ENCODE results near the gene GDF15. TPM values are rescaled to one million over a fixed set of nuclear protein-coding genes. Genes with fewer than 3 reads are reported as not detected.
A peak's percentile ranks its signal among the peaks of the same experiment; 100 is the strongest.
"Not testable (repeated sequence)": the region's sequence is repeated elsewhere in the genome, so short reads cannot be mapped to it uniquely, and the experiment has no call there.

GDF15 gene
- total RNA-seq, 1 experiment from 2014 or later, result 13.1 TPM

DNA sequence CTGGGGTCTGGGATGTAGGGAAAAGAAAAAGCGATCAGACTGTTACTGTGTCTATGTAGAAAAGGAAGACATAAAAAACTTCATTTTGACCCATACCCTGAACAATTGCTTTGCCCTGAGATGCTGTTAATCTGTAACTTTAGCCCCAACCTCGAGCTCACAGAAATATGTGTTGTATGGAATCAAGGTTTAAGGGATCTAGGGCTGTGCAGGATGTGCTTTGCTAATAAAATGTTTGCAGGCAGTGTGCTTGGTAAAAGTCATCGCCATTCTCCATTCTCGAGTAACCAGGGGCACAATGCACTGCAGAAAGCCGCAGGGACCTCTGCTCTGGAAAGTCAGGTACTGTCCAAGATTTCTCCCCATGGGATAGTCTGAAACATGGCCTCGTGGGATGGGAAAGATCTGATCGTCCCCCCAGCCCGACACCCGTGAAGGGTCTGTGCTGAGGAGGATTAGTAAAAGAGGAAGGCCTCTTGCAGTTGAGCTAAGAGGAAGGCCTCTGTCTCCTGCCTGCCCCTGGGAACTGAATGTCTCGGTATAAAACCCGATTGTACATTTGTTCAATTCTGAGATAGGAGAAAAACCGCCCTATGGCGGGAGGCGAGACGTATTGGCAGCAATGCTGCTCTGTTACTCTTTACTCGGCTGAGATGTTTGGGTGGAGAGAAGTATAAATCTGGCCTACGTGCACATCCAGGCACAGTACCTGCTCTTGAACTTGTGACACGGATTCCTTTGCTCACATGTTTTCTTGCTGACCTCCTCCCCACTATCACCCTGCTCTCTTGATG is 16.7 kb downstream of the GDF15 start:
- not testable (repeated sequence) for H3K9me3 ChIP-seq, H3K4me3 ChIP-seq, H3K36me3 ChIP-seq, H3K27me3 ChIP-seq, DNase-seq

DNA sequence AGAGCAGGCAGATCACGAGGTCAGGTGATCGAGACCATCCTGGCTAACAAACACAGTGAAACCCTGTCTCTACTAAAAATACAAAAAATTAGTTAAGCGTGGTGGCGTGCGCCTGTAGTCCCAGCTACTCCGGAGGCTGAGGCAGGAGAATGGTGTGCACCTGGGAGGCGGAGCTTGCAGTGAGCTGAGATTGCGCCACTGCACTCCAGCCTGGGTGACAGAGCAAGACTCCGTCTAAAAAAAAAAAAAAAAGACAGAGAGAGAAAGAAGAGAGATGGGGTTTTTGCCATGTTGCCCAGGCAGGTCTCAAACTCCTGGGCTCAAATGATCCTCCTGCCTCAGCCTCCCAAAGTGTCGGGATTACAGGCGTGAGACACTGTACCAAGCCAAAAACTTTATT is 19.8 kb downstream of the GDF15 start:
- H3K4me3 ChIP-seq, DNase-seq, H3K9me3 ChIP-seq, H3K27me3 ChIP-seq, H3K36me3 ChIP-seq: not testable (repeated sequence)

DNA sequence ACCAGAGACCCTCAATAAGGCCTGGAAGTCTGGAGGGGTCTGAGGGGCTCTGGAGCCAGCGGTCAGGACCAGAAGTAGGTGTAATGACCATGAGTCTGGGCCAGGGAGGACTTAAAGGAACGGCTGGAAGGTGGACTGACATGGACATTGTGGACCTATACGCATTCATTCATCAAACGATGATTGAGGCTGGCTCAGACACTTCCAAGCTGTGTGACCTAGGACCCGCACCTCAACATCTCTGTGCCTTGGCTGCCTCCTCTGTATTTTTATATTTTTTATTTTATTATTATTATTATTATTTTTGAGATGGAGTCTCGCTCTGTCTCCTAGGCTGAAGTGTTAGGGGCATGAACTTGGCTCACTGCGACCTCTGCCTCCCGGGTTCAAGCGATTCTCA is 20.8 kb downstream of the GDF15 start:
- H3K27me3 ChIP-seq, result no peaks in the 10 kb centered on the region
- H3K4me3 ChIP-seq, result no peak overlapping the region
- DNase-seq, result no peak
- H3K9me3 ChIP-seq, result no peaks in the 10 kb centered on the region
- no peaks in the 10 kb centered on the region for H3K36me3 ChIP-seq

DNA sequence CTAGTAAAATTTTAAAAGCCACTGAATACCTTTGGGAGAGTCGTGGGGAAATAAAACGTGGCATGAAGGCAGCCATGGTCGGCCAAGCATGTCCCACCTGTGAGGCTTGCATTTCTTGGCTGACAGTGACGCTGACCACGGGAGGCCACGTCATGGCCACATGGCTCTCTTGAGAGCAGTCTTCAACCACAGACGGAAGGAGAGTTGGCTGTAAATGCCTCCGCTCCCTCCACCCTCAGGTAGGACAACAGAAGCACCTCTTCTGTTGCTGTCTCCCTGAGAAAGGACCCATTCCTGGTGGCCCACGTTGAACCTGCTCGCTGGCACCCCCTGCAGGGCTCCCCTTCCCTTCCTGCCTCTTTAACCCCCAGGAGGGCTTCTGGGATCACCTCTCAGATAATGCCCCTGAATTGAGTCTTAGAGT is 22.1 kb downstream of the GDF15 start:
- H3K36me3 ChIP-seq, result no peaks in the 10 kb centered on the region
- H3K27me3 ChIP-seq, result no peaks in the 10 kb centered on the region
- no peak for DNase-seq
- H3K4me3 ChIP-seq, result no peak overlapping the region
- no peaks in the 10 kb centered on the region for H3K9me3 ChIP-seq

DNA sequence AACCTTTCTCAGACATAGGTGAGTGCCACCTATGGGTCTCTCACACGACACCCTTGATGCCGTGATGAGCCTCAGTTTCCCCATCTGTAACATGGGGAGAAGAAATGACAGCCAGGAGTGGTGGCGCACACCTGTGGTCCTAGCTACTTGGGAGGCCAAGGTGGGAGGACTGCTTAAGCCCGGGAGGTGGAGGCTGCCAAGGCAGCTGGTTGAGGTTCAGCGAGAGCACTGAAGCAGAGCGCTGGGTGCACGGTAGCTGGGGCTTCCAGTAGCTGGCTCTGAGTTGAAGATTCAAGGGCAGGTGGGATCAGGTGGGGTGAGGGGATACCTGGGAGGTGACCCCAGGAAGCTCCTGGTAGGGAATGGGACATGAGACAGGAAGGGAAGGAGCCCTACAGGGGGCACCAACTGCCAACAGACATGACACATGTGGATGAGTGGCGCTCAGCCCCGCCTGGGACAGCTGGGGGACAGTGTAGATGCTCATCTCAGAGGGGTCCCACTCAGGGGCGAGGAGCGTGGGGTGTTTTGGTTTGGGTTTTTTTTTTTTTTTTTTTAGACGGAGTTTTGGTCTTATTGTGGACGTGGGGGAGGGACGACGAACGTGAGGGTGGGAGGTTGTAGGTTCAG is 26.8 kb downstream of the GDF15 start:
- Histone ChIP-seq H3K27me3 (no peaks in the 10 kb centered on the region), H3K36me3 (no peaks in the 10 kb centered on the region), H3K9me3 (no peaks in the 10 kb centered on the region), H3K4me3 (no peak overlapping the region)
- no peak for DNase-seq

DNA sequence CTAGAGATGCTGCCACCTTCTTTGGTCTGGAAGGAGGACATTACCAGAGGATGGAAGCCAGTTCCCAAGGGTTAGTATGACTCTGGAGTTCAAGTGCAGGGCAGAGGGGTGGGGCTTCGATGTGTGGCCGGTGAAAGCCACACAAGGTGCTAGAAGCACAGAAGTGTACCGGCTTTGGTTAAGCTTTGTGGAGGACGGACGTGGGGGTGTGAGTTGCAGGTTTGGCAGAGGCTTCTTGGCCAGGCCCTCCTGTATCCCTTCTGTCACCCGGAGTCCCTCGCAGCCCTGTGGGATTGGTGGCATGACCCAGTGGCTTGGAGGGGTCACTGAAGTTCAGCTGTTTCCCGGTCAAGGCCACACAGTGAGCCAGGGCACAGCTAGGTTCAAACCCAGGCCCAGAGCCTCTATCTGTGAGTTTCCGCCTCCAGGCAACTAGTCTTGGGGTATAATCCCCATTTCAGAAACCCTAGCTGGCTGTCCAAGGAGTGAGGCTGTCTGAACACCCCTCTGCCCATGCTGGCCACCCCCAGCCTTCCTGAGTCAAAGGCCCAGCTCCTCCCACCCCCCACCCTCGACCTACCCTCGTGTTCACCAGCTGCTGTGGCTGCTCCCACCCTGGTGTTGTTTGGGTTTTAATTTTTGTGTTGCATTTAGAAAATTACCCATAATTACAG is 28.7 kb downstream of the GDF15 start:
- peak; percentile 70 for DNase-seq
- H3K4me3 ChIP-seq, result peak overlapping the region; percentile 51
- H3K27me3 ChIP-seq, result no peaks in the 10 kb centered on the region
- H3K9me3 ChIP-seq, result no peaks in the 10 kb centered on the region
- no peaks in the 10 kb centered on the region for H3K36me3 ChIP-seq

DNA sequence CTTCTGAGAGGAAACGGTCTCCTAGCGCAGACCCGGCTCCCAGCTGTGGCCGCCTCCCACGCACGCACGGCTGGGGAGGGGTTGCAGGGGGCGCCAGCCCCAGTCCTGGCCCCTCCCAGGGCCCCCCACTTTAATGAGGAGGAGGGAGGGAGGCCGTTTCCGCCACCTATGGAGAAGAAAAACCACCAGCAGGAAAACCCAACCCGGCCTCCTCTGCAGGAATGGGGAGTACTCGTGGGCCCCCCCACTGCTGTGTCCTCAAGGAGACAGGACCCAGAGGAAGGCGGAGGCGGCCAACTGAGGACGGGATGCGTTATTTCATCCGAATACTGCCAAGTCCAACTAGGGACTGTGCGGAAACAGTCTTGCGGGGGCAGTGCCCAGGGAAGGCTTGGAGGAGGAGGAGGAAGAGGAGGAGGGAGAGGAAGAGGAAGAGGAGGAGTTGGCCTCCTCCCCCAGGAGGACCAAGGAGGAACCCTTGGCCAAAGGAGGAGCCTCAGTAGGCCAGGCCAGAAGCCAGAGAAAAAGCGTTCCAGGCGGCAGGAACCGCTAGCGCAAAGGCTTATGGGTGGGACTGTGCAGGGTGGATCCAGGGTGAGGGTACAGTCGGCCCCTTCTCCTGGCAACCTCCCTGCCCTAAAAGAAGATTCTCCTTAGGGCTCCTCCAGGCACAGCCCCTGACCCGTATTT is 29.4 kb downstream of the GDF15 start:
- H3K27me3 ChIP-seq, result no peaks in the 10 kb centered on the region
- H3K9me3 ChIP-seq, result no peaks in the 10 kb centered on the region
- H3K4me3 ChIP-seq, result peak overlapping the region; percentile 51
- H3K36me3 ChIP-seq, result peaks cover 4% of the 10 kb centered on the region; the same call in 1 of the 2 replicates
- peak; percentile 95 for DNase-seq

DNA sequence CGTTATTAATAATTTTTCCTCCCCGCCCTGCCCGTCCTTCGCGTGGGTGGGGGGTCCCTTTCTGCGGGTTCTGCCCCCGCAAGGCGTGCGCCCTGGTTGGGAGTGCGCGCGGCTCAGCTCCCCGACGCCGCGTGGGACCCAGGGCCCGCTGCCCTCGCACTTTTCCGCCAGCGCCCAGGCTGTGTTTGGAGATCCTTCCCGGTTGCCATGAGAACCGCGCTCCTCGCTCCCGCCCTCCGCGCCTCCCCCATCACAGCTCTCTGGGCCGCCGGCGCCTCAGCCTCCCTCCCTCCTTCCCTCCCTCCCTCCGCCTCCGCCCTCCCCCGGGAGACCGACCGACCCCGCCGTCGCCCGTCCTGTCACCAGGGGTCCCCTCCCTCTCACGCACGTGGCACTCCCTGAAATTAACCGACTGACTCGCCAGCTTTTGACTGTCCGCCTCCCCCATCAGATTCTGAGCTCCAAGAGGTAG is 30.9 kb downstream of the GDF15 start:
- peak; percentile 96 for DNase-seq
- H3K27me3 ChIP-seq, result no peaks in the 10 kb centered on the region
- H3K9me3 ChIP-seq, result no peaks in the 10 kb centered on the region
- peaks cover 7% of the 10 kb centered on the region for H3K36me3 ChIP-seq
- peak overlapping the region; percentile 47 for H3K4me3 ChIP-seq

DNA sequence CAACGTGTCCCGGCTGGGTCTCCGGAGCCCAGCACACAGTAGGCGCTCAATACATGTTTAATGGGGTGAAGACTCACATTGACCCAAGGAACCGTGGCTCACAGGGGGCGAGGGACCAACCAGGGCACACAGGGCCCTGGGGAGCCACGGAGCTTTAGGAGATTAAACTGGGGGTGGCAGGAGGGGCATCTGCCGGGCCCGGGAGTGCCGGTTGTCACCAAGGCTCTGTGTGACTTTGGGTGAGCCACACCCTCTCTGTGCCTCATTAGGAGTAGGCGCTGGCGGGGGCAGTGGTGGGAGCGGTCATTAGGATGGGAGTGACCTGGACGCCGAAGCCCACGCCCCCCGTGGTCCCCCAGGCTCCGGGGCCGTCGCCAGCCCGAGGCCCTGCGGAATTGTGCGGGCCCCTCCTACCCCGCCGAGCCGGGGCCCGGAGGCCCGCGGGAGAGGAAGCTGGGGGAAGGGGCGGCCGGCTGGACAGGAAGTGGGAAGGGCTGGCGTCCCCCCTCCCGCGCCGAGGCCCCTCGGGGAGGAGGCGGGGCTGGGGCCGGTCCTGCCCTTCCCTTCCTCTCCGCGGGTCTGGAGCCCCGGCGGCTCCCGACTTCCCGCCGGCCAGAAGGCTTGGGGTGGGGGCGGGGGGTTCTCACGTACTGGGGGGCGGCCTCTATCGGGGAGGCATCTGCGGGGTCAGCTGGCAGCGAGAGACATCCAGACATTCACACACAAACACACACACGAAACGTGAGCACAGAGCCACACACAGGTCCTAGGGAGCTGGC is 31.5 kb downstream of the GDF15 start:
- peak; percentile 97 for DNase-seq
- H3K4me3 ChIP-seq, result peak overlapping the region; percentile 47

DNA sequence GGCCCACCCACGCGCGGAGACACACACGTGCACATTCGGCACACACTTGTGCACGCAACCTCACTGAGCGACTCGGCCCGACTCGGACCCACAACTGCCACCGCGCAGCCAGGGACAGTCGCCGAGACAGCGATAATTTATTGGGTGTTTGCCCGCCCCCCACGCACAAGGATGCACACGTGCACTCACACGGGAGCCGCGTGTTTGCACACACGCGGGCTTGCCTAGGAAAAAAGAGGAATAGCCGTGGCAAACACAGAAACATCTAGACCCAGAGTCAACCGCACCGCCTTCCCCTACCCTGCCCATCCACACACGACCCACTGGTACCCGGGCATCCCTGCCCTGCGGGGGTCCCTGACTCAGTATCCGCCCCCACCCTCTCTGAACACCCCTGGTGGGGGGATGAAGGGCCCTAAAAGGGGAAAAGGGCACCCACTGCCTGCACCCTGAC is 32.1 kb downstream of the GDF15 start:
- no peak for DNase-seq
- H3K27me3 ChIP-seq, result no peaks in the 10 kb centered on the region

More for the DNA sequence above, 31.5 kb downstream of the GDF15 start:
- peaks cover 14% of the 10 kb centered on the region for H3K36me3 ChIP-seq
- H3K27me3 ChIP-seq, result no peaks in the 10 kb centered on the region
- no peaks in the 10 kb centered on the region for H3K9me3 ChIP-seq

DNA sequence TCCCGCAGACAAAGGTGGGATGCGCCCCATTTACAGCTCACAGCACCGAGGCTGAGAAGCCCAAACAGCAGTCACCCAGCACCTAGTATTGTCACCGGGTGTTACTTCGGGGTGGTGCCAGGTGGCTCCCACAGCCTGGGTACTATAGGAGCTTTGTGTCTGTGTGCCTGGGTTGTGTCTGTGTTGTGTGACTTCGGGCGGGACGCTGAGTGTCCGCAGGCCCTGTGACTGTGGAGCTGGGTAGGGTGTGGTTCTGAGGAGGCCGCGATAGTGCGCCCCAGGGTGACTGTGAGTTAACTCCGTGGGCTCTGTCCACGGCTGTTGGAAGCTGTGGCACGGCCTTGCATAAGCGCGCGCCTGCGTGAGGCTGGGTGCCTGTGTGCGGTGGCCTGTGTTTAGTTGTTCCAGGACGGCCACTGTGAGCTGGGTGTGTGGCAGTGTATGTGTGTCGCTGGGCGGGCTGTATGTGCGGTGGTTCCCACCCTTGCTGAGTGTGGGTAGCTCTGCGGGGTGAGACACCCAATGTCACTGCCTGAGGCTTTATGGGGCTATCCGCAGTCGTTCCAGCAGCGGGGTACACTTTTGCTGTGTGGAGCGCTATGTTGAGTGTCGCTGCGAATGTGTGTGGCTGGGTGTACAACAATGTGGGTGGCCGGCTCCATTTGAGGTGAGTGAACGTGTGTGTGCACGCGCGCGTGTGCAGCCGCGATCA is 32.7 kb downstream of the GDF15 start:
- peak overlapping the region; percentile 77 for H3K4me3 ChIP-seq
- H3K9me3 ChIP-seq, result no peaks in the 10 kb centered on the region
- no peak for DNase-seq
- H3K27me3 ChIP-seq, result no peaks in the 10 kb centered on the region
- H3K36me3 ChIP-seq, result peaks cover 26% of the 10 kb centered on the region

More for the DNA sequence above, 32.1 kb downstream of the GDF15 start:
- Histone ChIP-seq H3K36me3 (peaks cover 20% of the 10 kb centered on the region), H3K4me3 (no peak overlapping the region; the same call in 1 of the 2 replicates), H3K9me3 (no peaks in the 10 kb centered on the region)

DNA sequence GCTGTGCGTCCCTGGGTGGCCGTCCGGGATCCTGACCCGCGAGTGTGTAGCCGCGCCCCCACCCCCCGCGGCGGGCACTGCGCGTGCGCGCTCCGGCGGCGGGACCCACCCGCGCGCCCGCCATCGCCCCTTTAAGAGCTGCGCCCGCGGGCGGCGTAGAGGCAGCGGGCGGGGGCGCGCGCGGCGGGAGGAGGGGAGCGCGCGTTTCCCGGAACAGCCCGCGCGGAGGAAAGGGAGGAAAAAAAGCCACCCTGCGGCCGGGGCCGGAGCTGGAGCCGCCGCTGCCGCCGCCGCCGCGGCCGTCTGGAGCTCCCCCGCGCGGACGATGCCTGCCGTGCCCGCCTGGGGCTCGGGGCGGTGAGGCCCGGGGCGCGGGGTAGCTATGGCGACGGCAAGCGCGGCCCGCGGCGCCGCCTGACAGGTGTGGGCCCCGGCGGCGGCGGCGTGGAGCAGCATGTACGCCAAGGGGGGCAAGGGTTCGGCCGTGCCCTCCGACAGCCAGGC is 33.3 kb downstream of the GDF15 start, which contains the start of gene SSBP4:
TSS of gene SSBP4 (plus strand) at position 204 of the 504 bp plus-strand sequence. CDS start at position 455, 251 bp downstream.
- Histone ChIP-seq H3K9me3 (no peaks in the 10 kb centered on the region), H3K36me3 (peaks cover 32% of the 10 kb centered on the region), H3K4me3 (peak within 1 kb of the TSS; percentile 77), H3K27me3 (no peaks in the 10 kb centered on the region)
- DNase-seq, result peak; percentile 80

DNA sequence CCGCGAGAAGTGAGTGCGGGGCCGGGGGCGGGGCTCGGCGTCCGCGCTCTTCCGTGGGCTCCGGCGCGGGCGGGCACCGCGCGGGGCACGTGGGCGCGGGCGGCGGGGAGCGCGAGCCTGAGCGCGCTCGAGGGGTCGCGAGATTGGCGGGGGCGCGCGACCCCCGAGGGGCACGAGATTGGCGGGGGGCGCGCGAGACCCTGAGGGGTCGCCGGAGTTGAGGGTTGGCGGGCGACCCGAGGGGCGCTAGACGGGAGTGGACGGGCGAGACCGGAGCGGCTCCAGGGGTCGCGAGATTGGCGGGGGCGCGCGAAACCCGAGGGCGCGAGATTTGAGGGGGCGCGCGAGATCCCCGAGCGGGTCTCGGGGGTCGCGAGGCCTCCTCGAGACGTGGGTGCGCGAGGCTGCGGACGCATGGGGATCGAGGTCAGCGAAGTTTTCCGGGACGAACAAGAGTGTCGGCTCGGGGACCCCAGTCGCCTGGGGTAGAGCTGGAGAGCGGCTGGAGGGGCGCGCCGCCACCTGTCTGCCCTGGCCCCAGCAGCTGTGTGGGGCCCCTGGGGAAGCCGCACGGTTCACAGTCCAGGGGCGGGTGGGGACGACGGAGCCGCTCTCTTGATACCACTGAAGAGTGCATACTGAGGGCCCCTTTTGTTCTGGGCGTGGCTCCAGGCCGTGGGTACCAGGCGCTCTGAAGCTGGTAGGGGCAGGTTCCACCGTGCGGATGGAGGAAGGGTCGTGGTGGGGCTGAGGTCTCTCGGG is 33.9 kb downstream of the GDF15 start:
- peak; percentile 64 for DNase-seq
- Histone ChIP-seq H3K36me3 (peaks cover 32% of the 10 kb centered on the region), H3K4me3 (peak overlapping the region; percentile 77), H3K9me3 (no peaks in the 10 kb centered on the region), H3K27me3 (no peaks in the 10 kb centered on the region)

DNA sequence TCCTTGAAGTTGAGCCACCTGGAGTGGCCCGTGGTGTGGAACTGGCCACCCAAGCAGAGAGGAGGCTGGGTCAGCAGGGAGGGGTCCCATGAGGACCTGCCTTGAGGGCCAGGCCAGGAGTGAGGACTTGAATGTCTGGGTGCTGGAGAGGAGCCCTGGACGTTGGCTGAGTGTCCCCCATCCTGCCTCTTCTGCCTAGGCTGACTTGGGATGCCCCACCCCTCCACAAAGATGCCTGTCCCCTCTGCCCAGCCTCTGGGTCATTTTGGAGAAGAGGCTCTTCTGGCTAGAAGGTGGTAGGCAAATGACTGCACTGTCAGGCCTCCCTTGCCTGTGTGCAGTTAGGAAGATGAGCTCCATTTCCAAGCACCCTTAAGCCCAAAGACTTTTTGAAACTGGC is 35.0 kb downstream of the GDF15 start:
- DNase-seq, result no peak
- Histone ChIP-seq H3K9me3 (no peaks in the 10 kb centered on the region), H3K4me3 (peak overlapping the region; percentile 77), H3K36me3 (peaks cover 35% of the 10 kb centered on the region), H3K27me3 (no peaks in the 10 kb centered on the region)

All from MG63 (cell line).